CD4-positive, alpha-beta T cell treated with Interleukin-17A for 1 hour (primary cell): ENCODE data around the gene ERICH6.

Source experiments
- DNase-seq: peaks from one replicate; pipeline ENCODE4 v3.0.0-alpha.2; 2020

Gene ERICH6

DNA sequence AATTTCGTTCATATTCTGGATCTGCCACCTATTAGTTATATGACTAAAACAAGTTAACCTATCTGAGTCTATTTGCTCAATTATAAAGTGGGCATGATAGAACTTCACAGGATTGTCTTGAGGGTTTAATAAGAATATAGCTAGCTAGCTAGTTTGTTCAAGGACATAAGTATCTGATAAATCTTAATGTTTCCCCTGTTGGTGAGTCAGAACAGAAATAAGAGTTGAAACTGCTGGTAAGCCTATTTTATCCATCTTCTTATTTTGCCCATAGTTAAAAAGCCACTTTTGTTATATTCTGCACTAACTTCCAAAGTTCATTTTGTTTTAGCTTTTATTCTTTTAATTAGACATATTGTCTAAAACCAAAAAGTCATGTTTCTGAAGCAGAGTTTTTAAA is 91.2 kb downstream of the ERICH6 start:
- no peak for DNase-seq

GRCh38 chr3:150611666-150612065 is 92.1 kb downstream of the ERICH6 start:
- DNase-seq, result no peak

DNA sequence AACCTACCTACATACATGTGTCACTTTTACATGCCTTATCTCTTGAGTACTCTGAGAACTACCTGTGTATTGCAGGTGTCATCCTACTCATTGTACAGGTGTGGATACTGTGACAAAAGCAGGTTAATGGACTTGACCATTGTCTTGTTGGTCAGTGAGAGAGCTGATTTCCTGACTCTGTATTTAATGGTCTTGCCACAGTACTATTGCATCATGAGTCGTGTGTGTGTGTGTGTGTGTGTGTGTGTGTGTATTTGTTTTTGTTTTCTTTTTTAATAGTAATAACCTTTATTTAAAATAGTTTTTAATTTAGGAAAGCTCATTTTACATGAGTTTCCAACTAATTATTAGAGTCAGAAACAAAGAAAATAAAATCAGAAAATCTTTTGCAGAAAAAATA is 92.9 kb downstream of the ERICH6 start:
- no peak for DNase-seq

DNA sequence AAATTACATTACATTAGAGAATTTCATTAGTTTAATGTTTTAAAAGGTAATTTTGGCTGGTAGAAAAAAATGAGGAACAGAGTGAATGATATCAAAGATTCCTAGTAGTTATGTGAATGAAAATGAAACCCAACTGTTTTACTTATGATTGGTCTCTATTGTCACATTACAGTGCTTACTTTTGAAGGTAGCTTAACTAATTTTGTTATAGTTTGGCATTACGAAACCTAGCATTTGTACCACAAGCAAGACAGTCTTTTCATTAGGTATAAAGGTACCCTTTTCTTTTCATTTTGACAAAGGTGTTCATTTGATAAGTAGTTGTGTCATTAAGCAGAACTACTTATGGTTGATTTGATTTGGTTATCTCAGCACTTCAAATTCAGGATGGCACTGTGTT is 93.7 kb downstream of the ERICH6 start:
- no peak for DNase-seq
